Measurements from ENCODE around the gene PIP5K1B.

The PIP5K1B gene

DNA sequence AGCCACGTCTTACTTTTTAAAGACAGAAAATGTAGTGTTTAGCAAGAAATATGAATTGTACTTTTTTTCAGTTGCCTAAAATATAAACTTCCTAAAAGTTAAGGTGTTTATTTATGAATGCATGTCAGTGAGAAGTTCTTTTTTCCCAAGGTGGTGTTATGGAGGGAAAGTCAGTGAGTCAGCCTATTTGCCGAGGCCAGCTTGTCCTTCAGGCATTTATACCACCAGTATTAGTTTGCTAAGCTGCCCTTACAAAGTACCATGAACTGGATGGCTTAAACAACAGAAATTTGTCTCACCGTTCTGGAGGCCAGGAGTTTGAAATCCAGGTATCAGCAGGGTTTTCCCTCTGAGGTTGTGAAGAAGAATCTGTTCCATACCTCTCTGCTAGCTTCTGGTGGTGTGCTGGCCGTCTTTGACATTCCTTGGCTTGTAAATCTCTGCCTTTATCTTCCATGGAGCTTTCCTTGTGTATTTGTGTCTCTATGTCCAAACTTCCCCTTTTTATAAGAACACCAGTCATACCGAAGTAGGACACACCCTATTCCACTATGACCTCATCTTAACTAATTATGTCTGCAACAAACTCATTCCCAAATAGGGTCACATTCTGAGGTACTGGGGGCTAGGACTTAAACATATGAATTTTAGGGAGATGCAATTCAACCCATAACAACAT lies 270.5 kb downstream of the PIP5K1B start:
- no peaks in the 10 kb centered on the region for H3K36me3 ChIP-seq (ENCODE audit: insufficient read depth)
- H3K4me2 ChIP-seq = no peak overlapping the region
- no peaks in the 10 kb centered on the region for H3K4me1 ChIP-seq (ENCODE audit: low read depth, poor library complexity, severe bottlenecking)
- no peaks in the 10 kb centered on the region for H3K79me2 ChIP-seq (ENCODE audit: insufficient read depth, low read depth)
- H3K9ac ChIP-seq = no peak overlapping the region
- no peak overlapping the region for H3K27ac ChIP-seq
- no peak overlapping the region for H3K4me3 ChIP-seq (IDR thresholded peaks at IDR 0.05; ENCODE audit: insufficient read depth, low read depth, low read length)
- H3K27me3 ChIP-seq (ENCODE audit: insufficient read depth, low read depth) = no peaks in the 10 kb centered on the region
- H2AFZ ChIP-seq (ENCODE audit: low read depth) = no peak overlapping the region
- H4K20me1 ChIP-seq (ENCODE audit: insufficient read depth) = no peaks in the 10 kb centered on the region
- TF ChIP-seq, protein P1, sequence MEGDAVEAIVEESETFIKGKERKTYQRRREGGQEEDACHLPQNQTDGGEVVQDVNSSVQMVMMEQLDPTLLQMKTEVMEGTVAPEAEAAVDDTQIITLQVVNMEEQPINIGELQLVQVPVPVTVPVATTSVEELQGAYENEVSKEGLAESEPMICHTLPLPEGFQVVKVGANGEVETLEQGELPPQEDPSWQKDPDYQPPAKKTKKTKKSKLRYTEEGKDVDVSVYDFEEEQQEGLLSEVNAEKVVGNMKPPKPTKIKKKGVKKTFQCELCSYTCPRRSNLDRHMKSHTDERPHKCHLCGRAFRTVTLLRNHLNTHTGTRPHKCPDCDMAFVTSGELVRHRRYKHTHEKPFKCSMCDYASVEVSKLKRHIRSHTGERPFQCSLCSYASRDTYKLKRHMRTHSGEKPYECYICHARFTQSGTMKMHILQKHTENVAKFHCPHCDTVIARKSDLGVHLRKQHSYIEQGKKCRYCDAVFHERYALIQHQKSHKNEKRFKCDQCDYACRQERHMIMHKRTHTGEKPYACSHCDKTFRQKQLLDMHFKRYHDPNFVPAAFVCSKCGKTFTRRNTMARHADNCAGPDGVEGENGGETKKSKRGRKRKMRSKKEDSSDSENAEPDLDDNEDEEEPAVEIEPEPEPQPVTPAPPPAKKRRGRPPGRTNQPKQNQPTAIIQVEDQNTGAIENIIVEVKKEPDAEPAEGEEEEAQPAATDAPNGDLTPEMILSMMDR (conservative IDR thresholded peaks at IDR 0.05; ENCODE audit: low read depth, low read length) = no peak

- H3K36me3 ChIP-seq (ENCODE audit: insufficient read depth) = no peaks in the 10 kb centered on the region
- TF ChIP-seq, protein P1 (conservative IDR thresholded peaks at IDR 0.05; ENCODE audit: low read depth, low read length) = no peak
- no peak overlapping the region for H2AFZ ChIP-seq (ENCODE audit: low read depth)
- H3K9ac ChIP-seq = no peak overlapping the region
- no peak overlapping the region for H3K4me3 ChIP-seq (IDR thresholded peaks at IDR 0.05; ENCODE audit: insufficient read depth, low read depth, low read length)
- no peaks in the 10 kb centered on the region for H3K79me2 ChIP-seq (ENCODE audit: insufficient read depth, low read depth)
- no peaks in the 10 kb centered on the region for H3K4me1 ChIP-seq (ENCODE audit: low read depth, poor library complexity, severe bottlenecking)
- no peak overlapping the region for H3K4me2 ChIP-seq
- no peaks in the 10 kb centered on the region for H4K20me1 ChIP-seq (ENCODE audit: insufficient read depth)
- no peak overlapping the region for H3K27ac ChIP-seq
- no peaks in the 10 kb centered on the region for H3K27me3 ChIP-seq (ENCODE audit: insufficient read depth, low read depth)
These were observed 273.0 kb downstream of the PIP5K1B start for GRCh38 chr9:68978066-68978465.

DNA sequence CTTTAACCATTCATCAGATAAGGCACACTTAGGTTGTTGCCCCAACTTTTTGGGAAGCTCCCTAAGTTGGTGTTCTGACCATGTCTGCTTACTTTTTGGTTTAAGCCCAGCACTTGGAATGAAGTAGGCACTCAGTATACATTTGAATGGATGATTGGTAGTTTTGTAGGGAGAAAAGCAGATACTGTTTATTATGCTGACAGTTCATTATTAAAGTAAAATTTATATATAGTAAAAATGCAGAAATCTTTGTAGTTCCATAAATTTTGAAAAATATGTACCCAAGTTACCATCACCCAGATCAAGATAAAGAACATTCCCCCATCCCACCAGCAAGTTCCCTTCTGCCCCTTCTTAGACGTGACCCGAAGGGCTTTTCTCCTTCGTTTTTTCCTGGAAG lies 273.5 kb downstream of the PIP5K1B start:
- TF ChIP-seq, protein P1 (conservative IDR thresholded peaks at IDR 0.05; ENCODE audit: low read depth, low read length) = no peak
- H3K4me3 ChIP-seq (IDR thresholded peaks at IDR 0.05; ENCODE audit: insufficient read depth, low read depth, low read length) = no peak overlapping the region

DNA sequence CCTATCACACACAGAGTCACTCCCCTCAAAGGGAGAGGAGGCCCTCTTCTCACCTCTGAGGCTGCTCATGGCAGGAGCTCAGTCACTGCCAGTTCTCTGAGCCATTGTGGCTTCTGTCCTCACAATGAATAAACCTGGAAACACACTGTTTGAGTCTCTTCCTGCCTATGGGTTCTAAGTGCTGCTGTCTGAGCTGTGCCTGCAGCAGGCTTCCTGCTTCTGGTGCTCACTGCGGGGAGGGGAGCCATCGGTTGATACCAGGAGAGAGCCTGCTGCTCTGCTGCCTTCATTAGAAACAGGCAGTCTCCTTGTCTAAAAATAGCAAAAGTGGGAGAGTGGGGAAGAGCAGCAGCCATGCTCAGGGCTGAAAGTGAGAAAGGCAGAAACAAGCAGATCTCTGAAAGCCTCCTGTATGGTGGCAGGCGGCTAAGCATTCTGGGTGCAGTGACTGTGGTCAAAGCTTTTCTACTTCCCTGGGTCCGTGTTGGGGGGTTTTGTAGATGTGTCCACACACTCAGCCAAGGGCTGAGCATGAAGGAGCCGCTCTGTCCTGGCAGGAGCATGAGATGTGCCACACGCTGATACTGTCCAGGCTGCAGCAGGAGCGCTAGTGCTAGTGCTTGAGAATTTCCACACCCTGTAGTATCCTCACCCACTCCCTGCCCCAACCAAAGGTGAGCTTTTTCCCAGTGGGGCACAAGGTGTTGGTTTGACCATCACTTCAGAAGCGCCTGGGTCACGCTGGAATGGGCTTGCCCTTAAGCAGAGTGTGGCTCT lies 274.7 kb downstream of the PIP5K1B start:
- Histone ChIP-seq H3K4me3 (IDR thresholded peaks at IDR 0.05; ENCODE audit: insufficient read depth, low read depth, low read length) (no peak overlapping the region), H2AFZ (ENCODE audit: low read depth) (no peak overlapping the region), H3K9ac (no peak overlapping the region), H3K36me3 (ENCODE audit: insufficient read depth) (no peaks in the 10 kb centered on the region), H4K20me1 (ENCODE audit: insufficient read depth) (no peaks in the 10 kb centered on the region), H3K27me3 (ENCODE audit: insufficient read depth, low read depth) (no peaks in the 10 kb centered on the region), H3K4me1 (ENCODE audit: low read depth, poor library complexity, severe bottlenecking) (no peaks in the 10 kb centered on the region), H3K27ac (no peak overlapping the region), H3K79me2 (ENCODE audit: insufficient read depth, low read depth) (no peaks in the 10 kb centered on the region), H3K4me2 (no peak overlapping the region)
- TF ChIP-seq, protein P1 (conservative IDR thresholded peaks at IDR 0.05; ENCODE audit: low read depth, low read length) = no peak

More for the DNA sequence above, 273.5 kb downstream of the PIP5K1B start:
- no peak overlapping the region for H3K4me2 ChIP-seq
- H3K9ac ChIP-seq = no peak overlapping the region
- H2AFZ ChIP-seq (ENCODE audit: low read depth) = no peak overlapping the region
- H3K36me3 ChIP-seq (ENCODE audit: insufficient read depth) = no peaks in the 10 kb centered on the region
- no peaks in the 10 kb centered on the region for H3K4me1 ChIP-seq (ENCODE audit: low read depth, poor library complexity, severe bottlenecking)
- no peak overlapping the region for H3K27ac ChIP-seq
- H3K27me3 ChIP-seq (ENCODE audit: insufficient read depth, low read depth) = no peaks in the 10 kb centered on the region
- no peaks in the 10 kb centered on the region for H4K20me1 ChIP-seq (ENCODE audit: insufficient read depth)
- no peaks in the 10 kb centered on the region for H3K79me2 ChIP-seq (ENCODE audit: insufficient read depth, low read depth)
